Activated CD8-positive, alpha-beta memory T cell treated with anti-CD3 and anti-CD28 coated beads, Interleukin-2, amount 50 U/mL, for 24 hours (primary cell): Measurements from ENCODE around the gene CNTNAP2.

Experiments
- DNase-seq: peaks from one replicate; pipeline ENCODE4 v3.0.0-alpha.2; 2020; ENCODE audit errors: extremely low read depth

Gene CNTNAP2

GRCh38 chr7:146116521-146117222, at the start of gene CNTNAP2:
Gene CNTNAP2, plus strand, starts transcription at chr7:146116801. Its CDS starts 76 bp downstream, at chr7:146116877.
- DNase-seq: no peak

- DNase-seq: no peak
Measured at GRCh38 chr7:146067880-146068279, 48.7 kb upstream of the CNTNAP2 start.

GRCh38 chr7:146074195-146074765, 42.3 kb upstream of the CNTNAP2 start:
- no peak for DNase-seq

GRCh38 chr7:146076344-146076743, 40.3 kb upstream of the CNTNAP2 start:
- DNase-seq: no peak

GRCh38 chr7:146084086-146084485, 32.5 kb upstream of the CNTNAP2 start:
- DNase-seq: no peak

- no peak for DNase-seq
Measured at GRCh38 chr7:146090023-146090645, 26.5 kb upstream of the CNTNAP2 start.

- DNase-seq: no peak
Measured at GRCh38 chr7:146094356-146094755, 22.2 kb upstream of the CNTNAP2 start.

GRCh38 chr7:146096994-146097393, 19.6 kb upstream of the CNTNAP2 start:
- DNase-seq: no peak

- no peak for DNase-seq
Measured at GRCh38 chr7:146106319-146106718, 10.3 kb upstream of the CNTNAP2 start.

- no peak for DNase-seq
Measured at GRCh38 chr7:146112755-146113154, 3.8 kb upstream of the CNTNAP2 start.

GRCh38 chr7:146115548-146115850, 1.1 kb upstream of the CNTNAP2 start:
- DNase-seq: no peak

- DNase-seq: no peak
Measured at GRCh38 chr7:146115851-146116520, 615 bp upstream of the CNTNAP2 start.

- no peak for DNase-seq
Measured at GRCh38 chr7:146117576-146117975, 975 bp downstream of the CNTNAP2 start.

- DNase-seq: no peak
Measured at GRCh38 chr7:146119002-146119401, 2.4 kb downstream of the CNTNAP2 start.

- no peak for DNase-seq
Measured at GRCh38 chr7:146123715-146124114, 7.1 kb downstream of the CNTNAP2 start.

- DNase-seq: no peak
Measured at GRCh38 chr7:146126767-146127509, 10.3 kb downstream of the CNTNAP2 start.

GRCh38 chr7:146129296-146129695, 12.7 kb downstream of the CNTNAP2 start:
- DNase-seq: no peak

- DNase-seq: no peak
Measured at GRCh38 chr7:146129997-146130396, 13.4 kb downstream of the CNTNAP2 start.

- no peak for DNase-seq
Measured at GRCh38 chr7:146131701-146132100, 15.1 kb downstream of the CNTNAP2 start.

- no peak for DNase-seq
Measured at GRCh38 chr7:146136357-146136875, 19.8 kb downstream of the CNTNAP2 start.

- DNase-seq: no peak
Measured at GRCh38 chr7:146138926-146139325, 22.3 kb downstream of the CNTNAP2 start.
